Omental fat pad (tissue), 4 donors: ENCODE results near the gene DENND5B. TPM values are rescaled to one million over a fixed set of nuclear protein-coding genes. Genes with fewer than 3 reads are reported as not detected.
"Not testable (repeated sequence)": the region's sequence is repeated elsewhere in the genome, so short reads cannot be mapped to it uniquely, and the experiment has no call there.

Experiments
- ATAC-seq: fragments of 150-250 bp; one replicate; pipeline ENCODE4 v1.9.1; 2016; ENCODE audit warnings: mild to moderate bottlenecking, moderate library complexity; ENCODE audit not compliant: low FRiP score
- DNase-seq: peaks from one replicate; pipeline ENCODE4 v3.0.0-alpha.2; 2019; ENCODE audit warnings: low spot score
- CTCF ChIP-seq, 3 donors: fragments of 450-650 bp; IDR thresholded peaks; one replicate each; pipeline ENCODE4 v1.5.1; 2016 to 2017; ENCODE audit warnings: antibody characterized with exemption in 3 of 3, mild to moderate bottlenecking in 3 of 3, moderate library complexity in 2 of 3
- total RNA-seq, 4 donors: library from RNA; depleted of rRNA; stranded (reverse); fragments of >200 nt; gene quantifications; one replicate each; pipeline ENCODE4 v1.1.0, GENCODE V29; 2016

DENND5B gene
- total RNA-seq, 4 donors from 2014 or later: 9.1 to 17.1 (median 15.8) TPM

GRCh38 chr12:31558521-31558920, 32.4 kb downstream of the DENND5B start:
- DNase-seq: no peak
- ATAC-seq: peak; percentile 87
- no peak for TF ChIP-seq CTCF (IDR thresholded peaks at IDR 0.05)

- ATAC-seq: no peak
- TF ChIP-seq CTCF (IDR thresholded peaks at IDR 0.05): no peak
Measured at GRCh38 chr12:31557707-31558106, 33.2 kb downstream of the DENND5B start.

DNA sequence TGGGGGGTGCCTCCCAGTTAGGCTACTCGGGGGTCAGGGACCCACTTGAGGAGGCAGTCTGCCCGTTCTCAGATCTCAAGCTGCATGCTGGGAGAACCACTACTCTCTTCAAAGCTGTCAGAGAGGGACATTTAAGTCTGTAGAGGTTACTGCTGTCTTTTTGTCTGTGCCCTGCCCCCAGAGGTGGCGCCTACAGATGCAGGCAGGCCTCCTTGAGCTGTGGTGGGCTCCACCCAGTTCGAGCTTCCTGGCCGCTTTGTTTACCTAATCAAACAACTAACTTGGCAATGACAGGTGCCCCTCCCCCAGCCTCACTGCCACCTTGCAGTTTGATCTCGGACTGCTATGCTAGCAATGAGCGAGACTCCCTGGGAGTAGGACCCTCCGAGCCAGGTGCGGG, 35.5 kb downstream of the DENND5B start:
- not testable (repeated sequence) for DNase-seq, ATAC-seq

More at GRCh38 chr12:31557707-31558106, 33.2 kb downstream of the DENND5B start:
- no peak for DNase-seq

GRCh38 chr12:31550590-31550989, 40.3 kb downstream of the DENND5B start:
- DNase-seq, ATAC-seq: not testable (repeated sequence)

DNA sequence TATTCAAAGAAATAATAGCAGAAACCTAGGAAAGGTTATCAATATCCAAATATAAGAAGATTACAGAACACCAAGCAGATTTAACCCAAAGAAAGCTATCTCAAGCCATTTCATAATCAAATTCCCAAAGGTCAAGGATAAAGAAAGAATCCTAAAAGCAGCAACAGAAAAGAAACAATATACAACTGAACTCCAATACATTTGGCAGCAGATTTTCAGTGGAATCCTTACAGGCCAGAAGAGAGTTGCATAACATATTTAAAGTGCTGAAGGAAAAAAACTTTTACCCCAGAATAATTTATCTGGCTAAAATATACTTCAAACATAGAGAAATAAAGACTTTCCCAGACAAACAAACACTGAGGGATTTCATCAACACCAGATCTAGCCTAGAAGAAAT, 54.3 kb downstream of the DENND5B start:
- TF ChIP-seq CTCF (IDR thresholded peaks at IDR 0.05): no peak
- DNase-seq (no peak), ATAC-seq (no peak)

DNA sequence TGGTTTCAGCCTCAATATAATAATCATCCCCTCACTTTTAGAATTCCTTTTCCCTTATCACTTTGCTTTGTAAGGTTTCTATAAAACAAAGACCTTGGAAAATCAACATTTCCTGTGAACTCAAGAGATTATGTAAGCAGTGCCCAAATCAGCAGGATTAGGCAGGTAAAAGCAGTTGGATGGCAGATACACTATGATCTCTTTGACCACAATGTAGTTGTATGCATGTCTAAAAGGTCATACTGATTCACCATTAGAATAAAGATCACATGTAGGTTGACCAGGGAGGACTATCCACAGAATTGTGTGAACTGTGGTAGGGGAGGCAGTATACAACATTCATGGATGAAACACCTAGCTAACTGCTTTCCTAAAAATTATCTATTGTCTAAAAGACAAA, 57.5 kb downstream of the DENND5B start:
- no peak for ATAC-seq
- no peak for TF ChIP-seq CTCF (IDR thresholded peaks at IDR 0.05)

DNA sequence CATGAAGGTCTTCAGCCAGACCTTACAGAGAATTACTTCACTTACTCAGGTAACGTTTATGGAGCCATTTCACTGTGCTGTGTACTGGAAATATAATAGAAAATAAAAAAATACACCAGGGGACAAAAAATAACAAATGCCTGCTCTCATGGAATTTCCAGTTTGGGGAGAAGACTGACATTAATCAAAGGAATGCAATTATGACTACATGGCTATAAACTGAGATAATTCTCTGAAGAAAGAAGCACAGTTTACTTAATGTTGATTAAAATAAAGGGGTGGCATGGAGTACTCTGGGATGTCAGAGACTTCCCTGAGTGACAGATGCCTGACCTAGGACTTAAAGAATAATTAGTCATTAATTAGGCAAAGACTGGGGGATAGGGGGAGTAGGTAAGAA, 59.0 kb downstream of the DENND5B start:
- ATAC-seq (no peak), DNase-seq (no peak)
- TF ChIP-seq CTCF (IDR thresholded peaks at IDR 0.05): no peak

More for the DNA sequence above, 57.5 kb downstream of the DENND5B start:
- DNase-seq: no peak

DNA sequence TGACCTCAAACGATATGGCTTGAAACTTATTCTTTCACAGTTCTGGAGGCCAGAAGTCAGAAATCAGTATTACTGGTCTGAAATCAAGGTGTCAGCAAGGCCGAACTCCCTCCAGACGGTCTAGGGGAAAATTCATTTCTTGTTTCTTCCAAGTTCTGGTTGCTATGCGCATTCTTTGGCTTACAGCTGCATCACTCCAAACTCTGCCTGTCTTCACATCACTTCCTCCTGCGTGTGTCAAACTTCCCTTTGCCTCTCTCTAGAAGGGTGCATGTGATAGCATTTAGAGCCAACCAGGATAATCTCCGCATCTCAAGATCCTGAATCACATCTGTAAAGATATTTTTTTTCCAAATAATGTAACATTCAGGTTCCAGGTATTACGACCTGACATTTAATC, 62.8 kb downstream of the DENND5B start:
- ATAC-seq (no peak), DNase-seq (no peak)
- no peak for TF ChIP-seq CTCF (IDR thresholded peaks at IDR 0.05)
